OCI-LY7 (cell line): Measurements from ENCODE around the gene SHMT2.

ENCODE experiments used
- CTCF ChIP-seq: fragments of 200-600 bp; sonication (generic); conservative IDR thresholded peaks from 2 replicates; pipeline ENCODE4 v1.5.1; 2014; ENCODE audit warnings: mild to moderate bottlenecking, antibody characterized with exemption, low read length, moderate library complexity, mixed read lengths
- EZH2phosphoT487 ChIP-seq: fragments of 200-600 bp; sonication (generic); IDR thresholded peaks from 2 replicates; pipeline ENCODE4 v1.6.1; 2018; ENCODE audit warnings: low read depth, borderline replicate concordance, mild to moderate bottlenecking, mixed run types, antibody characterized with exemption, low read length, moderate library complexity, mixed read lengths

DNA sequence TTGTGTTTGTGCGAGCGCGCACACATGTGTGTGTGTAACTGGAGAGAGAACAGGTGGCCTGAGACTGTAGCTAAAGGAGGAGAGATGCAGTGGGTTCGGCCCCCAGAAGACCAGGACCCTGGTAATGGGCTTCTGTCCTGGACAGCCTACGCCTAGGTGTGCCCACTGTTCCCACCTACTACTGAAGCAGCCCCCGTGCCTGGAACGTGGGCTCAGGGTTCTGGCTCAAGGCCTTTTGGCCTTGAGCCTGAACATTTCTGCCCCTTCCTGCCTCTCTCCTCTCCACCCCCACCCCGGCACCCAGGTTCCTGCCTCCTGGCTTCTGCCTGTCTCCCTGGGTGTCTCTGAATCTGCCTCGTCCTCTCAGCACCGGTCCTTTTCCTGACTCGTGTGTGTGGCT, 14.4 kb upstream of the SHMT2 start:
- TF ChIP-seq CTCF (no peak), EZH2phosphoT487 (no peak)
